C4-2B (cell line): ENCODE data around the gene KLHL14.

ENCODE experiments used
- ZFX ChIP-seq: fragments of 450-650 bp; IDR thresholded peaks from 2 replicates; pipeline ENCODE4 v1.6.1; 2017
- TF ChIP-seq, protein P1 (sequence below): fragments of 450-650 bp; conservative IDR thresholded peaks from 2 replicates; pipeline ENCODE4 v1.5.1; 2017; ENCODE audit warnings: mild to moderate bottlenecking

DNA sequence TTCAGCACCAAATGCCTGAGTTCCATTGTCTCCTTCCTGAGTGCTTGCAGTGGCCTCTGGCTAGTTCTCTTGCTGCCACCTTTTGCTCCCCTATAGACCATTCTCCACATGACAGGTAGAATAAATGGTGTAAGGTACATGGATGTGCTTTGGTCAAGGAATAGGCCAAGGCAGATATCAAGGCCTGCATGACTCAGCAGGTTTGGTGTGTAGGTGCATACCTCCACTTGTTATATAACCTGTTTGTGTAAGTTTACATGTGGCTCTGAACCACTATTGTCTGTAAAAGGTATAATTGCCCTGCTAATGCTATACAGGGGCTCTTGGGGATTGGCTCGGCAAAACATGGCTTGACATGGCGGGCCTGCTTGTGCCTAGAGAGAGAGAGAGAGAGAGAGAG is 143.5 kb downstream of the KLHL14 start:
- TF ChIP-seq, protein P1, sequence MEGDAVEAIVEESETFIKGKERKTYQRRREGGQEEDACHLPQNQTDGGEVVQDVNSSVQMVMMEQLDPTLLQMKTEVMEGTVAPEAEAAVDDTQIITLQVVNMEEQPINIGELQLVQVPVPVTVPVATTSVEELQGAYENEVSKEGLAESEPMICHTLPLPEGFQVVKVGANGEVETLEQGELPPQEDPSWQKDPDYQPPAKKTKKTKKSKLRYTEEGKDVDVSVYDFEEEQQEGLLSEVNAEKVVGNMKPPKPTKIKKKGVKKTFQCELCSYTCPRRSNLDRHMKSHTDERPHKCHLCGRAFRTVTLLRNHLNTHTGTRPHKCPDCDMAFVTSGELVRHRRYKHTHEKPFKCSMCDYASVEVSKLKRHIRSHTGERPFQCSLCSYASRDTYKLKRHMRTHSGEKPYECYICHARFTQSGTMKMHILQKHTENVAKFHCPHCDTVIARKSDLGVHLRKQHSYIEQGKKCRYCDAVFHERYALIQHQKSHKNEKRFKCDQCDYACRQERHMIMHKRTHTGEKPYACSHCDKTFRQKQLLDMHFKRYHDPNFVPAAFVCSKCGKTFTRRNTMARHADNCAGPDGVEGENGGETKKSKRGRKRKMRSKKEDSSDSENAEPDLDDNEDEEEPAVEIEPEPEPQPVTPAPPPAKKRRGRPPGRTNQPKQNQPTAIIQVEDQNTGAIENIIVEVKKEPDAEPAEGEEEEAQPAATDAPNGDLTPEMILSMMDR, result no peak
- no peak for TF ChIP-seq ZFX
